ENCODE measurements around the gene CYTH3. TPM values are rescaled to one million over a fixed set of nuclear protein-coding genes. Genes with fewer than 3 reads are reported as not detected.

Gene CYTH3
- total and polyA plus RNA-seq, 2 of the 8 experiments (the other 6 are each of a cell fraction or from before 2014, with no cell fraction given): 10.3 to 11.9 TPM

GRCh38 chr7:6163402-6163801, 109.0 kb downstream of the CYTH3 start (continued):
- TF ChIP-seq RBBP5 (IDR thresholded peaks at IDR 0.05; ENCODE audit: borderline replicate concordance, low read depth, low read length) (no peak), GTF2F1 (IDR thresholded peaks at IDR 0.05; ENCODE audit: borderline replicate concordance, low read depth, low read length) (no peak), PHF8 (conservative IDR thresholded peaks at IDR 0.05; ENCODE audit: low read depth, low read length) (no peak), ASH2L (IDR thresholded peaks at IDR 0.05; ENCODE audit: low read length) (no peak), TEAD4 (IDR thresholded peaks at IDR 0.05; ENCODE audit: low read depth, low read length) (no peak), KDM4A (IDR thresholded peaks at IDR 0.05; ENCODE audit: low read depth, low read length, severe bottlenecking) (no peak)

Measured in H1 (cell line).